K562 (cell line): ENCODE measurements around the gene CAMK2G. TPM values are rescaled to one million over a fixed set of nuclear protein-coding genes. Genes with fewer than 3 reads are reported as not detected.

Source experiments
- ATAC-seq: fragments of 200-7000 bp; cut with Tn5 transposase; 3 replicates; pipeline ENCODE4 v1.9.1; 2020; ENCODE audit warnings: moderate library complexity
- BruUV-seq: library from RNA; stranded (reverse); fragments of 400-500 nt; replicated peaks from 2 replicates; lab custom pipeline; 2021; lab: Mats Ljungman, UMichigan
- CTCF ChIA-PET: fragments of 300-600 bp; formaldehyde crosslinking; extraction: SDS; loops from one replicate; lab custom pipeline; 2021; ENCODE audit warnings: low intra/inter-chr PET ratio; lab: Yijun Ruan, JAX
- POLR2A ChIA-PET: fragments of 300-600, 350-650 bp; sonication (Branson Sonifier 250); formaldehyde crosslinking; extraction: SDS; loops from one replicate; lab custom pipeline; 2021; ENCODE audit warnings: antibody characterized with exemption, inconsistent platforms; lab: Yijun Ruan, JAX
- DNase-seq, 4 experiments: peaks; one replicate each; pipeline versions ENCODE4 v3.0.0 to v3.0.0-alpha.2; 2011 to 2018; ENCODE audit warnings: low spot score in 3 of 4, mixed read lengths in 3 of 4; ENCODE audit errors: extremely low read depth in 1 of 4
- FAIRE-seq: peaks from 2 replicates; lab custom pipeline; 2011; peaks lifted over from hg19 to GRCh38; lab: Jason Lieb, UNC
- H2AFZ ChIP-seq: 2 replicates; pipeline ENCODE4 v1.6.0; 2011; ENCODE audit warnings: low read depth, low read length, control low read depth, inconsistent platforms
- H3K27ac ChIP-seq: fragments of 200-600 bp; 3 replicates; pipeline ENCODE4 v1.8.0; 2011; ENCODE audit warnings: low read depth, mild to moderate bottlenecking, control low read depth, inconsistent platforms, low read length, moderate library complexity, mixed read lengths; ENCODE audit errors: extremely low read depth
- H3K27me3 ChIP-seq, 2 experiments: fragments of 300-600 bp in 1 of 2; 2 replicates in 1 of 2; 3 replicates in 1 of 2; pipeline versions ENCODE4 v1.6.0 to v1.8.0; 2011; ENCODE audit warnings: inconsistent platforms in 2 of 2, low read length in 2 of 2, mild to moderate bottlenecking in 1 of 2, mixed read lengths in 1 of 2, moderate library complexity in 1 of 2; ENCODE audit not compliant: control insufficient read depth in 2 of 2, insufficient read depth in 2 of 2
- H3K36me3 ChIP-seq: fragments of 300-600 bp; 3 replicates; pipeline ENCODE4 v1.8.0; 2011; ENCODE audit warnings: mild to moderate bottlenecking, low read length, inconsistent platforms; ENCODE audit not compliant: control insufficient read depth, insufficient read depth
- H3K4me1 ChIP-seq, 2 experiments: fragments of 200-600 bp in 1 of 2; replicated peaks in 1 of 2; 2 replicates in 1 of 2; 3 replicates in 1 of 2; pipeline versions ENCODE4 v1.5.1 to v1.8.0; 2011; ENCODE audit warnings: inconsistent platforms in 2 of 2, low read length in 2 of 2, mild to moderate bottlenecking in 1 of 2, mixed read lengths in 1 of 2, moderate library complexity in 1 of 2; ENCODE audit not compliant: control insufficient read depth in 2 of 2, insufficient read depth in 2 of 2
- H3K4me2 ChIP-seq: 2 replicates; pipeline ENCODE4 v1.6.1; 2011; ENCODE audit warnings: low read length, control low read depth, inconsistent platforms, mixed read lengths; ENCODE audit not compliant: insufficient read depth
- H3K4me3 ChIP-seq: fragments of 200-600 bp; sonication (generic), shearing (Covaris generic); 2 replicates; pipeline ENCODE4 v1.5.1; 2016; ENCODE audit warnings: control low read depth, inconsistent platforms
- H3K79me2 ChIP-seq: fragments of 200-600 bp; 3 replicates; pipeline ENCODE4 v1.8.0; 2011; ENCODE audit warnings: low read length, inconsistent platforms; ENCODE audit not compliant: control insufficient read depth, insufficient read depth
- H3K9ac ChIP-seq, 2 experiments: 2 replicates each; pipeline versions ENCODE4 v1.6.0 to v1.6.1; 2011; ENCODE audit warnings: low read depth in 2 of 2, low read length in 2 of 2, control low read depth in 1 of 2, inconsistent platforms in 1 of 2, mild to moderate bottlenecking in 1 of 2, mixed read lengths in 1 of 2; ENCODE audit not compliant: insufficient read depth in 1 of 2
- H3K9me1 ChIP-seq: one replicate; pipeline ENCODE4 v1.6.0; 2011; ENCODE audit warnings: inconsistent platforms, mild to moderate bottlenecking, low read length, moderate library complexity; ENCODE audit not compliant: control insufficient read depth, insufficient read depth
- H3K9me3 ChIP-seq: replicated peaks from 2 replicates; pipeline ENCODE4 v1.5.1; 2011; ENCODE audit warnings: low read depth, low read length, inconsistent platforms; ENCODE audit not compliant: control insufficient read depth, insufficient read depth
- H4K20me1 ChIP-seq: replicated peaks from 2 replicates; pipeline ENCODE4 v1.6.1; 2011; ENCODE audit warnings: low read length, inconsistent platforms, mixed read lengths; ENCODE audit not compliant: control insufficient read depth, insufficient read depth
- CEBPB ChIP-seq: fragments of 450-650 bp; IDR thresholded peaks from 2 replicates; pipeline ENCODE4 v1.6.1; 2016; ENCODE audit warnings: missing genetic modification characterization, missing compliant biosample characterization
- CTBP1 ChIP-seq: fragments of 450-650 bp; IDR thresholded peaks from 2 replicates; pipeline ENCODE4 v1.6.1; 2016; ENCODE audit warnings: borderline replicate concordance
- ZNF24 ChIP-seq: fragments of 450-650 bp; IDR thresholded peaks from 2 replicates; pipeline ENCODE4 v1.6.1; 2016
- ZNF263 ChIP-seq: sonication (generic); formaldehyde crosslinking; IDR thresholded peaks from 2 replicates; pipeline ENCODE4 v1.8.0; 2022; ENCODE audit warnings: mild to moderate bottlenecking, missing genetic modification reagents, borderline replicate concordance
- WGBS: fragments of 100-300 bp; shearing (Covaris generic); methylation state at CpG from one replicate; pipeline ENCODE4 v1.1.6; 2016; ENCODE audit warnings: low coverage, mixed read lengths; ENCODE audit not compliant: insufficient coverage; ENCODE audit errors: missing lambda C conversion rate; 5-methylcytosine and 5-hydroxymethylcytosine counted together
- in situ Hi-C: fragments of 300-500 bp; cut with MboI; formaldehyde crosslinking; loops from 4 replicates; pipeline ENCODE4 v1.15.0; 2018; ENCODE audit warnings: inconsistent platforms, mixed read lengths
- intact Hi-C: fragments of 100-400 bp; cut with micrococcal nuclease; formaldehyde crosslinking; loops from 2 replicates; pipeline ENCODE4 v1.14.2; 2022
- polyA plus RNA-seq, 8 experiments: library from polyadenylated mRNA; depleted of rRNA in 4 of 8; stranded (reverse) in 5 of 8; unstranded in 3 of 8; fragments of >200 nt; fragmentation: Nextera tagmentation in 2 of 8; fragmentation: Illumina TruSeq in 1 of 8; extraction: Ambion mirVana in 2 of 8; extraction: Trizol in 1 of 8; gene quantifications; 2 replicates each; pipeline versions ENCODE4 v1.2.1 to v1.2.3, GENCODE V29; 2011 to 2014; ENCODE audit warnings: inconsistent platforms in 1 of 8, missing spikeins in 1 of 8
- total RNA-seq, 7 experiments: library from RNA; depleted of rRNA in 6 of 7; stranded (reverse); fragments of >200 nt in 6 of 7; fragmentation: Illumina TruSeq in 2 of 7; extraction: Trizol in 2 of 7; gene quantifications; 2 replicates each; pipeline versions ENCODE4 v1.2.1 to v1.2.3, GENCODE V29; 2011 to 2021; ENCODE audit warnings: low replicate concordance in 1 of 7
- TF ChIP-seq, protein P1 (sequence below), 3 experiments: fragments of 200-800 bp in 1 of 3; sonication (Bioruptor generic) in 1 of 3; sonication (generic) in 1 of 3; formaldehyde crosslinking in 1 of 3; IDR thresholded peaks; 2 replicates each; pipeline versions ENCODE4 v1.6.1 to v1.8.0; 2016 to 2022; ENCODE audit warnings: mild to moderate bottlenecking in 2 of 3, missing compliant biosample characterization in 2 of 3, missing genetic modification characterization in 2 of 3, missing genetic modification reagents in 1 of 3

Gene CAMK2G
- total and polyA plus RNA-seq, 9 of the 15 experiments (the other 6 are each of a cell fraction or from before 2014, with no cell fraction given), result 9.0 to 37.9 (median 32.6) TPM

GRCh38 chr10:73850863-73851461 is 23.4 kb downstream of the CAMK2G start:
- H3K79me2 ChIP-seq, result no peaks in the 10 kb centered on the region
- WGBS, result 59% methylated on average over 15 of the region's 15 CpGs
- no peak for FAIRE-seq
- intact Hi-C loops, result no loop called here
- POLR2A ChIA-PET, result interaction anchor here (1.0 to 1.6 kb wide), 5 partner anchors 9 to 29 kb away, joined by 3 to 8 read pairs (median 4); no protein-coding TSS in a partner anchor
- TF ChIP-seq, protein P1, sequence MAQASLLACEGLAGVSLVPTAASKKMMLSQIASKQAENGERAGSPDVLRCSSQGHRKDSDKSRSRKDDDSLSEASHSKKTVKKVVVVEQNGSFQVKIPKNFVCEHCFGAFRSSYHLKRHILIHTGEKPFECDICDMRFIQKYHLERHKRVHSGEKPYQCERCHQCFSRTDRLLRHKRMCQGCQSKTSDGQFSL (CRISPR knock-in tag; IDR thresholded peaks at IDR 0.05), result peak; percentile 52; the same call in 1 of the 2 replicates
- TF ChIP-seq, protein P1 (tag; IDR thresholded peaks at IDR 0.05), result no peak
- TF ChIP-seq ZNF263 (CRISPR knock-in tag) (peak; percentile 86), CEBPB (tag) (peak; percentile 34; the same call in 1 of the 2 replicates), CTBP1 (0 out of 2 replicates have a peak, but pooled peaks have one; percentile 13), ZNF24 (no peak)
- TF ChIP-seq, all 486 proteins: peak for 4
- peak overlapping the region in 1 of 2 experiments; percentile 79; a peak in 2 of 4 replicates for H3K9ac ChIP-seq
- CTCF ChIA-PET, result interaction anchor here (0.7 to 3.2 kb wide), 5 partner anchors 29 to 1385 kb away, joined by 3 to 41 read pairs (median 4); no protein-coding TSS in a partner anchor
- no peak overlapping the region for H3K4me2 ChIP-seq
- H3K27ac ChIP-seq, result no peak overlapping the region
- peaks cover 76% of the 10 kb centered on the region for H3K36me3 ChIP-seq
- H3K9me1 ChIP-seq, result no peaks in the 10 kb centered on the region
- no peak for DNase-seq
- in situ Hi-C loops, result no loop called here
- peaks cover 0 to 11% of the 10 kb centered on the region in 2 experiments; a peak in 2 of 5 replicates for H3K4me1 ChIP-seq
- H3K9me3 ChIP-seq, result no peaks in the 10 kb centered on the region
- no peaks in the 10 kb centered on the region for H3K27me3 ChIP-seq
- no peak overlapping the region for H3K4me3 ChIP-seq
- BruUV-seq, result no TSS peak
- no peak overlapping the region for H2AFZ ChIP-seq
- peaks cover 9% of the 10 kb centered on the region; the same call in 1 of the 2 replicates for H4K20me1 ChIP-seq
- ATAC-seq, result no peak
